Renal cortex interstitium (tissue), 11 donors: ENCODE results near the gene ITGA3. TPM values are rescaled to one million over a fixed set of nuclear protein-coding genes. Genes with fewer than 3 reads are reported as not detected.

ENCODE experiments used
- DNase-seq, 11 donors: peaks; one replicate each; pipeline ENCODE4 v3.0.0-alpha.2; 2013; ENCODE audit warnings: low read depth in 9 of 11, low spot score in 4 of 11; ENCODE audit errors: extremely low read depth in 1 of 11
- polyA plus RNA-seq, 3 donors: library from polyadenylated mRNA; unstranded; fragments of 120-200 nt; gene quantifications; one replicate each; pipeline ENCODE4 v1.2.1, GENCODE V29; 2013; ENCODE audit not compliant: insufficient read length in 3 of 3

ITGA3 gene
- polyA plus RNA-seq, 3 donors, result 84.1 to 101 (median 93.0) TPM

GRCh38 chr17:50111673-50112655, 56.1 kb downstream of the ITGA3 start:
- peak in 1 of 11 donors; percentile 50 for DNase-seq

GRCh38 chr17:50112694-50113093, 56.8 kb downstream of the ITGA3 start:
- no peak for DNase-seq

- no peak for DNase-seq
Observed at GRCh38 chr17:50113624-50114320, 57.9 kb downstream of the ITGA3 start.

GRCh38 chr17:50114401-50114800, 58.5 kb downstream of the ITGA3 start:
- no peak for DNase-seq

- no peak for DNase-seq
Observed at GRCh38 chr17:50114849-50115357, 59.0 kb downstream of the ITGA3 start.

- DNase-seq, result no peak
Observed at GRCh38 chr17:50115756-50116155, 59.8 kb downstream of the ITGA3 start.

GRCh38 chr17:50117202-50118051, 61.5 kb downstream of the ITGA3 start:
- no peak for DNase-seq

- DNase-seq, result no peak
Observed at GRCh38 chr17:50118076-50118827, 62.3 kb downstream of the ITGA3 start.

GRCh38 chr17:50118828-50119218, 62.9 kb downstream of the ITGA3 start:
- no peak for DNase-seq

GRCh38 chr17:50120475-50121253, 64.8 kb downstream of the ITGA3 start:
- DNase-seq, result no peak

- DNase-seq, result no peak
Observed at GRCh38 chr17:50122945-50123344, 67.0 kb downstream of the ITGA3 start.

- no peak for DNase-seq
Observed at GRCh38 chr17:50123649-50124349, 67.9 kb downstream of the ITGA3 start.

- no peak for DNase-seq
Observed at GRCh38 chr17:50125420-50125997, 69.6 kb downstream of the ITGA3 start.

- no peak for DNase-seq
Observed at GRCh38 chr17:50127697-50128361, 71.9 kb downstream of the ITGA3 start.

- peak in 1 of 11 donors; percentile 42 for DNase-seq
Observed at GRCh38 chr17:50128441-50129352, 72.8 kb downstream of the ITGA3 start.
